Measurements from ENCODE around the gene CADM4. TPM values are rescaled to one million over a fixed set of nuclear protein-coding genes. Genes with fewer than 3 reads are reported as not detected.
A peak's percentile ranks its signal among the peaks of the same experiment; 100 is the strongest.

CADM4 gene
- total RNA-seq, 1 donor from 2014 or later, result 21.9 TPM

DNA sequence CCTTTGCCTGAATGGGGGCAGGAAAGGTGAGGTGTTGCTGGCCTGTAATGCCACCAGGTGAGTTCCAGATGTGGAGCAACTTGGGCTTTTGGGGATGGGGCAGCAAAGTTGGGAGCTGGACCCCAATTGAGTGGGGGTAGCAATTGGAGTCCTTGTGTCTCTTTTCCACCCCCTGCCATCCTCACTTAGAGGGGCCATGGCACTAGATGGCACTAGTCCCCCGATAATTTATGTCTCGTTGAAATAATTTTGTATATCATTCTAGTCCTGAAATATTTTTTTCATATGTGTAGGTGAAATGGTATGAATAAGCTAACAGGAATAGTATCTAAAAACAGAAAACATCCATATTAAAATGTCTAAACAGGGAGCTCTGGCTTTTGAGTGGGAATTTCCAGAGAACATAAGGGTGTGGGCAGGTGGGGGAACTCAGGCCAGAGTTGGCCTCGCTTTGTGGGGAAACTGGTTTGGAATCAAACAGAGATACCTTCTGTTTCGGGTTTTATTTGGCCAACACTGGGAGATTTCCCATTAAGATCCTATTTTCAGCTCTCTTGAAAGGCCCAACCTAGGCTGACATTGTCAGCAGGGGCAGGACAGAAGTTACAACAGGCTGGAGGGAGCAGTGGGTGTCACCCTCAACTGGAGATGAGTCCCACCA lies 39.9 kb downstream of the CADM4 start:
- H3K4me3 ChIP-seq (ENCODE audit: low read depth, low read length), result no peak overlapping the region
- no peak for DNase-seq (ENCODE audit: low read depth)
- TF ChIP-seq, protein P1, sequence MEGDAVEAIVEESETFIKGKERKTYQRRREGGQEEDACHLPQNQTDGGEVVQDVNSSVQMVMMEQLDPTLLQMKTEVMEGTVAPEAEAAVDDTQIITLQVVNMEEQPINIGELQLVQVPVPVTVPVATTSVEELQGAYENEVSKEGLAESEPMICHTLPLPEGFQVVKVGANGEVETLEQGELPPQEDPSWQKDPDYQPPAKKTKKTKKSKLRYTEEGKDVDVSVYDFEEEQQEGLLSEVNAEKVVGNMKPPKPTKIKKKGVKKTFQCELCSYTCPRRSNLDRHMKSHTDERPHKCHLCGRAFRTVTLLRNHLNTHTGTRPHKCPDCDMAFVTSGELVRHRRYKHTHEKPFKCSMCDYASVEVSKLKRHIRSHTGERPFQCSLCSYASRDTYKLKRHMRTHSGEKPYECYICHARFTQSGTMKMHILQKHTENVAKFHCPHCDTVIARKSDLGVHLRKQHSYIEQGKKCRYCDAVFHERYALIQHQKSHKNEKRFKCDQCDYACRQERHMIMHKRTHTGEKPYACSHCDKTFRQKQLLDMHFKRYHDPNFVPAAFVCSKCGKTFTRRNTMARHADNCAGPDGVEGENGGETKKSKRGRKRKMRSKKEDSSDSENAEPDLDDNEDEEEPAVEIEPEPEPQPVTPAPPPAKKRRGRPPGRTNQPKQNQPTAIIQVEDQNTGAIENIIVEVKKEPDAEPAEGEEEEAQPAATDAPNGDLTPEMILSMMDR (IDR thresholded peaks at IDR 0.05; ENCODE audit: insufficient read depth, low read length, poor library complexity, severe bottlenecking), result no peak
- H3K27me3 ChIP-seq (ENCODE audit: control insufficient read depth, insufficient read depth, low read length), result no peaks in the 10 kb centered on the region
- H3K36me3 ChIP-seq (ENCODE audit: control insufficient read depth, insufficient read depth, low read length), result no peaks in the 10 kb centered on the region

DNA sequence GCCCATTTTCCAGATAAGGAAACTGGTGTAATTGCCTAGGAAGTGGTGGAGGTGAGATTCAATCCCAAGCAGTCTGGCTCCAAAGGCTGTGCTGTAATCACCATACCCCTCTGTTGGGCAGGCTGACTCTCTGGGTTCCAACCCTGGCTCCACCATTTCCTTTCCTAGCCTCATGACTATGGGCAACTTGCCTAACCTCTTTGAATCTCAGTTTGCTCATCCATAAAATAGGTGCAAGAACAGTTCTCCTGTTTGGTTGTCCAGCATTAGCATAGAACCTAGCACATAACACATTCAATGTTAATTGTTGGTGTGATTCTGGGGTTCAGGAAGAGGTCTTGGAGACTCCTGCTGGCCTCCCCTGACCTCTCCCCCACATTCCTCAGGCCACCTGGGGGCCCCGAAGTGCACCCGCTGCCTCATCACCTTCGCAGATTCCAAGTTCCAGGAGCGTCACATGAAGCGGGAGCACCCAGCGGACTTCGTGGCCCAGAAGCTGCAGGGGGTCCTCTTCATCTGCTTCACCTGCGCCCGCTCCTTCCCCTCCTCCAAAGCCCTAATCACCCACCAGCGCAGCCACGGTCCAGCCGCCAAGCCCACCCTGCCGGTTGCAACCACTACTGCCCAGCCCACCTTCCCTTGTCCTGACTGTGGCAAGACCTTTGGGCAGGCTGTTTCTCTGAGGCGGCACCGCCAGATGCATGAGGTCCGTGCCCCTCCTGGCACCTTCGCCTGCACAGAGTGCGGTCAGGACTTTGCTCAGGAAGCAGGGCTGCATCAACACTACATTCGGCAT lies 41.0 kb downstream of the CADM4 start:
- TF ChIP-seq, protein P1 (IDR thresholded peaks at IDR 0.05; ENCODE audit: insufficient read depth, low read length, poor library complexity, severe bottlenecking), result no peak
- Histone ChIP-seq H3K27me3 (ENCODE audit: control insufficient read depth, insufficient read depth, low read length) (no peaks in the 10 kb centered on the region), H3K4me3 (ENCODE audit: low read depth, low read length) (no peak overlapping the region), H3K36me3 (ENCODE audit: control insufficient read depth, insufficient read depth, low read length) (no peaks in the 10 kb centered on the region)
- no peak for DNase-seq (ENCODE audit: low read depth)

DNA sequence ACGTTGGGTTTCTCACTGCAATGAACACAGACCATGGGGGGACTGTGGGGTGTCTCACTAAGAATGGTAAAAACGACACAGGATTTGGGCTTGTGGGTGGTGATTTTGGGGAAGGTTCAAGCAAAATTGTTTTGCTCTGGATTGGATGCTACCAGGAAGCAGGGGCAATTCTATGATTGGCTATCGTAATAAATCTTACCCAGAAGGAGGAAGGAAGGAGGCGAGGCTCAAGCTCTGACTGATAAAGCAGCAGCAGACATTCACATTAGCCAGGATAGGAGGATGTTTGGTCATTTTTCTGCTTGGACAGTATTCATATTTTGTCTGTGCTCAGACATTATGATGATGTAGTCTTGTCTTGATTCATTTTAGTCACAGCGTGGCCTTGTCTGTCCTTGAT lies 41.8 kb downstream of the CADM4 start:
- Histone ChIP-seq H3K36me3 (ENCODE audit: control insufficient read depth, insufficient read depth, low read length) (peaks cover 1% of the 10 kb centered on the region), H3K27me3 (ENCODE audit: control insufficient read depth, insufficient read depth, low read length) (no peaks in the 10 kb centered on the region), H3K4me3 (ENCODE audit: low read depth, low read length) (no peak overlapping the region)
- TF ChIP-seq, protein P1 (IDR thresholded peaks at IDR 0.05; ENCODE audit: insufficient read depth, low read length, poor library complexity, severe bottlenecking), result no peak
- DNase-seq (ENCODE audit: low read depth), result no peak

DNA sequence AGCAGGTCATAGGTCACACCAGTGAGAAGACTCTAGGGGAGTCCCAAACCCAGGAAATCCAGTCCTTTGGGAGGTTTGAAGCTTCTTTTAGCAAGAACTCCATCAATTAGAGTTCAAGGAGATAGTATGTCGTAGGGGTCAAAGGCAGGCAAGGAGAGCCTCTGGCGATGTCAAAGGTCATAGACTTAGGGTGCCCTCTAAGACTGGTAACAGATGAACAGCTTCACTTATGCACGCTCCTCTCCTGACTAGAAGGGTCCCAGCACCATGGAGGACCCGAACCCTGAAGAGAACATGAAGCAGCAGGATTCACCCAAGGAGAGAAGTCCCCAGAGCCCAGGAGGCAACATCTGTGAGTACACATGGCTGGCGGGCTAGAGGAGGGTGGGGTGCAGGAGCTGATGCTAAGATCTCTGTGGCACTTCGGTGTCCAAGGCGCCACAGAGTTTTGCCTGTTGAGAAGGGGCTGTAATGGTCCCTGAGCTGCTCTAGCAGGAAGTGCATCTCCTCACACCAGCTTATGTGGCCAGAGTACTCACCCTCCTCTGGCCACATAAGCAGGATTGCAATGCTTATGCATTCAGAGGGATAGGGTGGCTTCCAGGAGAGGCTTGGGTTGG lies 42.7 kb downstream of the CADM4 start:
- TF ChIP-seq, protein P1 (IDR thresholded peaks at IDR 0.05; ENCODE audit: insufficient read depth, low read length, poor library complexity, severe bottlenecking), result no peak
- no peak for DNase-seq (ENCODE audit: low read depth)
- Histone ChIP-seq H3K36me3 (ENCODE audit: control insufficient read depth, insufficient read depth, low read length) (peaks cover 2% of the 10 kb centered on the region), H3K4me3 (ENCODE audit: low read depth, low read length) (peak overlapping the region; percentile 63), H3K27me3 (ENCODE audit: control insufficient read depth, insufficient read depth, low read length) (no peaks in the 10 kb centered on the region)

DNA sequence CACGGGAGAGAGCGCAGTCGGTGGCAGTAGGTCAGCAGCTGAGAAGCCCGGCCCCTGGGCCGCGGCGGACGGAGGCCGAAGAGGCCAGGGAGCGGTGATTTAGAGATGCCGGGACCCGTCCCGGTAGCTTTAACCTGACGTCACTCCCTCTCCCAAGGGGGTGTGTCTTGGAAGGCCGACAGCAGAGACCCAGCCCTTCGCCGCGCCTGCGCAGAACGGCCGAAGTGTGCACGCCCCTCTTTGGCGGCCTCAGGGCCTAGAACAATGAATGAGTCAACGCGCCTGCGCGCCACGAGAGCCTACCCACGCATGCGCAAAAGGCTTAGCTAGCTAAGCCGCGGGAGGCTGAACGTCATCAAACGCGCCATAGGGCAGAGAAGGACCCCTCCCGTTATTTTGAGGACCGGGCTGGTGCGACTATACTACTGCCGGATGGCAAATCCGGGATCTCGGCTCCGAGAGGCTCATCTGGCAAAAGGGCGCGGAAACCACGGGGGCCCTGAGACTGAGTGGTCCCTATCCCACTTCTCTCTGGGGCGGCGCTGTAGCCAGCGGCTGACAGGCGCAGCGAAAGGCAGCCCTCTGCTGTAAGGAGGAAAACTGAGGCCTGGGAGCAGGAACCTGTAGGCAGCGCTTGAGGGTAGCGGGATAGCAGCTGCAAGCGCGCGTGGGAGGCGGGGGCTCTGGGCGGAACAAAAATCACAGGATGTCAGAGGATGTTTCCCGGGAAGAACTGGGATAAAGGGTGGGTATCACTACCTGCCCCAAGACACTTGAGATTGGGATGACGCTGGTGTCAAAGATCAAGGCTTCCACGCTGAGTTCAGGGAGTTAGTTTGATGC lies 43.4 kb downstream of the CADM4 start, which contains the start of the genes IRGQ and ZNF576:
IRGQ (minus strand) TSS at position 136 of the 843 bp plus-strand sequence. CDS start 796 bp downstream, outside the sequence.
ZNF576 (plus strand) TSS at position 597 of the 843 bp plus-strand sequence. CDS start 514 bp downstream, outside the sequence.
- TF ChIP-seq, protein P1 (IDR thresholded peaks at IDR 0.05; ENCODE audit: insufficient read depth, low read length, poor library complexity, severe bottlenecking), result no peak
- DNase-seq (ENCODE audit: low read depth), result peak; percentile 98
- Histone ChIP-seq H3K36me3 (ENCODE audit: control insufficient read depth, insufficient read depth, low read length) (peaks cover 2% of the 10 kb centered on the region), H3K27me3 (ENCODE audit: control insufficient read depth, insufficient read depth, low read length) (no peaks in the 10 kb centered on the region), H3K4me3 (ENCODE audit: low read depth, low read length) (peak within 1 kb of the TSS; percentile 67)
